Thoracic aorta (tissue), 2 donors: Measurements from ENCODE around the gene CRYBA4. TPM values are rescaled to one million over a fixed set of nuclear protein-coding genes. Genes with fewer than 3 reads are reported as not detected.

ENCODE experiments used
- ATAC-seq: fragments of 150-250 bp; one replicate; pipeline ENCODE4 v1.8.0; 2017; ENCODE audit warnings: low read depth; ENCODE audit not compliant: insufficient number of reproducible peaks, low FRiP score
- DNase-seq: peaks from one replicate; pipeline ENCODE4 v3.0.0-alpha.2; 2020; ENCODE audit warnings: low spot score
- H3K27ac ChIP-seq, 2 donors: fragments of 200-600 bp; sonication (generic); 1 replicate in 1 of 2; 2 replicates in 1 of 2; pipeline ENCODE4 v1.5.1; 2016; ENCODE audit warnings: mild to moderate bottlenecking in 2 of 2, moderate library complexity in 2 of 2
- H3K27me3 ChIP-seq: fragments of 200-600 bp; sonication (generic); replicated peaks from 2 replicates; pipeline ENCODE4 v1.6.0; 2016; ENCODE audit warnings: mild to moderate bottlenecking; ENCODE audit not compliant: insufficient read depth
- H3K36me3 ChIP-seq: fragments of 200-600 bp; sonication (generic); one replicate; pipeline ENCODE4 v1.5.1; 2016
- H3K4me1 ChIP-seq, 2 donors: fragments of 200-600 bp; sonication (generic); 1 replicate in 1 of 2; 2 replicates in 1 of 2; pipeline versions ENCODE4 v1.5.1 to v1.6.0; 2016; ENCODE audit warnings: low read depth in 2 of 2, mild to moderate bottlenecking in 1 of 2; ENCODE audit not compliant: control insufficient read depth in 1 of 2
- H3K4me3 ChIP-seq: fragments of 200-600 bp; sonication (generic); 2 replicates; pipeline ENCODE4 v1.5.1; 2016; ENCODE audit warnings: mild to moderate bottlenecking
- H3K9me3 ChIP-seq: fragments of 200-600 bp; sonication (generic); 2 replicates; pipeline ENCODE4 v1.5.1; 2016
- CTCF ChIP-seq: fragments of 200-600 bp; sonication (generic); IDR thresholded peaks from one replicate; pipeline ENCODE4 v1.5.1; 2019; ENCODE audit warnings: antibody characterized with exemption
- total RNA-seq, 2 donors: library from RNA; depleted of rRNA; stranded (reverse); fragments of >200 nt; gene quantifications; one replicate each; pipeline versions ENCODE4 v1.1.0 to v1.2.3, GENCODE V29; 2016

The CRYBA4 gene
- total RNA-seq, 2 donors from 2014 or later: not detected

GRCh38 chr22:26606611-26607010, 15.2 kb upstream of the CRYBA4 start:
- Histone ChIP-seq H3K36me3 (no peaks in the 10 kb centered on the region), H3K9me3 (no peaks in the 10 kb centered on the region), H3K27me3 (no peaks in the 10 kb centered on the region), H3K27ac (no peak overlapping the region), H3K4me3 (no peak overlapping the region), H3K4me1 (no peaks in the 10 kb centered on the region)
- TF ChIP-seq CTCF: no peak
- no peak for DNase-seq
- ATAC-seq: no peak

GRCh38 chr22:26608129-26608528, 13.6 kb upstream of the CRYBA4 start:
- DNase-seq (no peak), ATAC-seq (no peak)
- H3K4me1 ChIP-seq: no peaks in the 10 kb centered on the region
- no peak for TF ChIP-seq CTCF
- H3K4me3 ChIP-seq: no peak overlapping the region
- no peak overlapping the region for H3K27ac ChIP-seq
- H3K27me3 ChIP-seq: no peaks in the 10 kb centered on the region
- H3K36me3 ChIP-seq: no peaks in the 10 kb centered on the region
- no peaks in the 10 kb centered on the region for H3K9me3 ChIP-seq

GRCh38 chr22:26609287-26609686, 12.5 kb upstream of the CRYBA4 start:
- no peak overlapping the region for H3K27ac ChIP-seq
- no peaks in the 10 kb centered on the region for H3K36me3 ChIP-seq
- H3K9me3 ChIP-seq: no peaks in the 10 kb centered on the region
- ATAC-seq (no peak), DNase-seq (no peak)
- TF ChIP-seq CTCF: no peak
- H3K4me3 ChIP-seq: no peak overlapping the region
- no peaks in the 10 kb centered on the region for H3K4me1 ChIP-seq
- no peaks in the 10 kb centered on the region for H3K27me3 ChIP-seq

- no peak for DNase-seq
- no peak for ATAC-seq
- no peak overlapping the region for H3K27ac ChIP-seq
Measured at GRCh38 chr22:26610072-26610958, 11.4 kb upstream of the CRYBA4 start.

GRCh38 chr22:26610996-26611395, 10.8 kb upstream of the CRYBA4 start:
- no peak for TF ChIP-seq CTCF
- no peaks in the 10 kb centered on the region for H3K4me1 ChIP-seq
- no peaks in the 10 kb centered on the region for H3K27me3 ChIP-seq

More at GRCh38 chr22:26610072-26610958, 11.4 kb upstream of the CRYBA4 start:
- Histone ChIP-seq H3K4me3 (no peak overlapping the region), H3K9me3 (no peaks in the 10 kb centered on the region), H3K27me3 (no peaks in the 10 kb centered on the region), H3K36me3 (no peaks in the 10 kb centered on the region), H3K4me1 (no peaks in the 10 kb centered on the region)
- TF ChIP-seq CTCF: no peak

More at GRCh38 chr22:26610996-26611395, 10.8 kb upstream of the CRYBA4 start:
- Histone ChIP-seq H3K9me3 (no peaks in the 10 kb centered on the region), H3K27ac (no peak overlapping the region), H3K4me3 (no peak overlapping the region), H3K36me3 (no peaks in the 10 kb centered on the region)
- no peak for ATAC-seq
- DNase-seq: no peak
